Osteoblast (primary cell): ENCODE results near the gene LSM14A. TPM values are rescaled to one million over a fixed set of nuclear protein-coding genes. Genes with fewer than 3 reads are reported as not detected.
A peak's percentile ranks its signal among the peaks of the same experiment; 100 is the strongest.

Experiments used
- DNase-seq: peaks from one replicate; pipeline ENCODE4 v3.0.0; 2011; ENCODE audit warnings: low spot score, mixed read lengths; ENCODE audit not compliant: insufficient read length; ENCODE audit errors: missing footprints
- H2AFZ ChIP-seq: 2 replicates; pipeline ENCODE4 v1.6.0; 2011; ENCODE audit warnings: mild to moderate bottlenecking, low read length
- H3K27ac ChIP-seq: 2 replicates; pipeline ENCODE4 v1.5.1; 2011; ENCODE audit warnings: mild to moderate bottlenecking, low read depth, low read length, moderate library complexity
- H3K27me3 ChIP-seq: 2 replicates; pipeline ENCODE4 v1.6.0; 2012; ENCODE audit warnings: mild to moderate bottlenecking, control low read depth, inconsistent platforms, low read length, moderate library complexity; ENCODE audit not compliant: insufficient read depth
- H3K36me3 ChIP-seq: 2 replicates; pipeline ENCODE4 v1.5.1; 2011; ENCODE audit warnings: mild to moderate bottlenecking, low read length, control low read depth, moderate library complexity; ENCODE audit not compliant: insufficient read depth
- H3K4me1 ChIP-seq: 2 replicates; pipeline ENCODE4 v1.5.1; 2011; ENCODE audit warnings: mild to moderate bottlenecking, low read length, control low read depth, moderate library complexity; ENCODE audit not compliant: insufficient read depth
- H3K4me2 ChIP-seq: 2 replicates; pipeline ENCODE4 v1.6.0; 2011; ENCODE audit warnings: mild to moderate bottlenecking, low read length; ENCODE audit not compliant: insufficient read depth
- H3K4me3 ChIP-seq: fragments of 200-600 bp; sonication (generic); 3 replicates; pipeline ENCODE4 v1.5.1; 2012; ENCODE audit warnings: mild to moderate bottlenecking, low read length, inconsistent platforms; ENCODE audit not compliant: insufficient read depth
- H3K79me2 ChIP-seq: 2 replicates; pipeline ENCODE4 v1.6.0; 2012; ENCODE audit warnings: mild to moderate bottlenecking, low read length, control low read depth, inconsistent platforms; ENCODE audit not compliant: insufficient read depth
- H3K9me3 ChIP-seq: 2 replicates; pipeline ENCODE4 v1.5.1; 2011; ENCODE audit warnings: low read depth, low read length, control low read depth
- H4K20me1 ChIP-seq: 2 replicates; pipeline ENCODE4 v1.6.0; 2012; ENCODE audit warnings: mild to moderate bottlenecking, low read length, control low read depth; ENCODE audit not compliant: insufficient read depth
- total RNA-seq: library from RNA; depleted of rRNA; stranded (reverse); fragments of >200 nt; gene quantifications from 2 replicates; pipeline ENCODE4 v1.2.3, GENCODE V29; 2012
- TF ChIP-seq, protein P1 (sequence below): IDR thresholded peaks from 2 replicates; pipeline ENCODE4 v1.5.1; 2011; ENCODE audit warnings: mild to moderate bottlenecking, low read depth, low read length, moderate library complexity; ENCODE audit errors: extremely low read depth

The LSM14A gene
- total RNA-seq, 1 donor = 85.8 TPM

DNA sequence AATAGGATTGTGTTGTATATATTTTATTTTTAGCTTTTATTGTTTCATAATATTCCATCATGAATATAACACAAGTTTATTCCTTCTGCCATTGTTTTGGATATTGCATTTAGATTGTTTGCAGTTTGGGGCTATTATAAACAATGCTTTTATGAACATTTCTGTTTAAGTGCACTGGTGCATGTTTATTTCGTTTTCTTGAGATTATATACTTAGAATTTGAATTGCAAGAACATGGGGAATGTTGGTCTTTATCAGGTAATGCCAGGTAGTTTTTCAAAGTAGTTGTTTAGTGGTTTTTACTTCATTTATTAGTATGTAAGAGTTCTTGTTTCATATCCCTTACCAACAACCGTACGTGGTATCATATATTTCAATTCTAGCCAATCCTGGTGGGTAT, 4.3 kb downstream of the LSM14A start:
- H3K4me3 ChIP-seq = peak overlapping the region; percentile 12
- no peak overlapping the region for H3K27ac ChIP-seq
- H3K79me2 ChIP-seq = peaks cover 92% of the 10 kb centered on the region
- H3K4me2 ChIP-seq = peak overlapping the region; percentile 81
- H3K36me3 ChIP-seq = peaks cover 8% of the 10 kb centered on the region
- no peaks in the 10 kb centered on the region for H3K27me3 ChIP-seq
- H3K9me3 ChIP-seq = no peaks in the 10 kb centered on the region
- peaks cover 49% of the 10 kb centered on the region for H3K4me1 ChIP-seq
- H4K20me1 ChIP-seq = peaks cover 83% of the 10 kb centered on the region
- no peak overlapping the region for H2AFZ ChIP-seq
- TF ChIP-seq, protein P1, sequence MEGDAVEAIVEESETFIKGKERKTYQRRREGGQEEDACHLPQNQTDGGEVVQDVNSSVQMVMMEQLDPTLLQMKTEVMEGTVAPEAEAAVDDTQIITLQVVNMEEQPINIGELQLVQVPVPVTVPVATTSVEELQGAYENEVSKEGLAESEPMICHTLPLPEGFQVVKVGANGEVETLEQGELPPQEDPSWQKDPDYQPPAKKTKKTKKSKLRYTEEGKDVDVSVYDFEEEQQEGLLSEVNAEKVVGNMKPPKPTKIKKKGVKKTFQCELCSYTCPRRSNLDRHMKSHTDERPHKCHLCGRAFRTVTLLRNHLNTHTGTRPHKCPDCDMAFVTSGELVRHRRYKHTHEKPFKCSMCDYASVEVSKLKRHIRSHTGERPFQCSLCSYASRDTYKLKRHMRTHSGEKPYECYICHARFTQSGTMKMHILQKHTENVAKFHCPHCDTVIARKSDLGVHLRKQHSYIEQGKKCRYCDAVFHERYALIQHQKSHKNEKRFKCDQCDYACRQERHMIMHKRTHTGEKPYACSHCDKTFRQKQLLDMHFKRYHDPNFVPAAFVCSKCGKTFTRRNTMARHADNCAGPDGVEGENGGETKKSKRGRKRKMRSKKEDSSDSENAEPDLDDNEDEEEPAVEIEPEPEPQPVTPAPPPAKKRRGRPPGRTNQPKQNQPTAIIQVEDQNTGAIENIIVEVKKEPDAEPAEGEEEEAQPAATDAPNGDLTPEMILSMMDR = no peak
- no peak for DNase-seq

DNA sequence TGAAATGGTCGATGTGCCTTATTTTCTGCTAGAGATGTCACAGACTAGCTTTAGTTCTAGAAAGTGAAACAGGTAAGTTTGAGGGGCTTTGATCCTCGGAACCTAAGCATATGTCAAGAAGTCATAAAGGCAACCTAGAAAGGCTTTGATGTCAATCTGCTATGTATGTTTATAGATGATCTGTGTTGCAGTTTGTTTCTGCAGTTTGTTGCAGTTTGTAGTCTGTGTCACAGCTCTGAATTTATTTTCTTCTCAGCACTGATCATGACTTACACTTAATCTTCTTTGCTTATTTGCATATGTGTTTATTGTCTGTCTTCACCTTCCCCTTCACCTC, 5.9 kb downstream of the LSM14A start:
- Histone ChIP-seq H3K4me3 (no peak overlapping the region), H3K9me3 (no peaks in the 10 kb centered on the region), H3K27me3 (no peaks in the 10 kb centered on the region), H4K20me1 (peaks cover 88% of the 10 kb centered on the region), H3K36me3 (peaks cover 8% of the 10 kb centered on the region), H3K79me2 (peaks cover 100% of the 10 kb centered on the region), H3K4me2 (no peak overlapping the region), H3K27ac (no peak overlapping the region), H2AFZ (no peak overlapping the region), H3K4me1 (peaks cover 45% of the 10 kb centered on the region)
- DNase-seq = no peak
- TF ChIP-seq, protein P1 = no peak

DNA sequence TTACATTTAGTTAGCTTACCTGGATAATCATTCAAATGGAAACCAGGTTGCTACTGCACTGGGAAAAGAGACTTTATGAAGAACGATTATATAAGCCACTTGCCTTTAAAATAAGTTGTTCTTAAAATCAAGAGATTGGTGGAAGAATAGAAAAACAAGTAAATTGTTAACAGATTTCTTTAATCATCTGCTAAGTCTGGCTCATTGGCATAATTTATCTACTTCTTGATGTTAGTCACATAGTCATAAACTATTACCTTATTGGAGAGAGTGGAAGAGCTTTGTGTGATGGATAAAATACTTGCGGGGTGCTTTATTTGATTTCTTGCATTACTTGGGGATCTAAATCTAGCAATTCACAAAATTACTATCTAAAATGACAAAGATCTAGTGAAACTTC, 6.8 kb downstream of the LSM14A start:
- Histone ChIP-seq H3K27ac (no peak overlapping the region), H3K79me2 (peaks cover 100% of the 10 kb centered on the region), H4K20me1 (peaks cover 86% of the 10 kb centered on the region), H2AFZ (no peak overlapping the region), H3K4me1 (peaks cover 38% of the 10 kb centered on the region), H3K9me3 (no peaks in the 10 kb centered on the region), H3K27me3 (no peaks in the 10 kb centered on the region), H3K36me3 (peaks cover 8% of the 10 kb centered on the region), H3K4me3 (no peak overlapping the region), H3K4me2 (no peak overlapping the region)
- no peak for DNase-seq
- TF ChIP-seq, protein P1 = no peak

DNA sequence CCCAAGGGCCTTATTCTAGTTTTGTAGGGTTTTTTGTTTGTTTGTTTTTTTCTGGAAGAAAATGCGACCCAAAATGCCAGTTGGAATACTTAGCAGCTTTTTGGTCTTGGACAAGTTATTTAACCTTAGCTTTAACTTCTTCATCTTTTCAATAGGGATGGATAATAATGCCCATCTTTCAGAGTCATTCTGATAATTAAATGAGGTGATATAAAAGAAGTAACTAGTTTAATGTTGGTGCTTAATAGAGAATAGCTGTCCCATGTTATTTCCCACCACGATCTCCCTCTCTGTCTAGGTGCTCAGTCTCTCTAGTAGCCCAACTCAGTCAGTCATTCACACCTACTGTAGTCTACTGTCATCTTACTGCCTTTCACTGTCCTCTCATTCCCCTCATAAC, 8.0 kb downstream of the LSM14A start:
- no peak for DNase-seq
- Histone ChIP-seq H3K4me1 (peaks cover 39% of the 10 kb centered on the region), H3K4me3 (no peak overlapping the region), H3K79me2 (peaks cover 100% of the 10 kb centered on the region), H3K4me2 (no peak overlapping the region), H3K36me3 (peaks cover 8% of the 10 kb centered on the region), H4K20me1 (peaks cover 87% of the 10 kb centered on the region), H3K9me3 (no peaks in the 10 kb centered on the region), H2AFZ (no peak overlapping the region), H3K27ac (no peak overlapping the region), H3K27me3 (no peaks in the 10 kb centered on the region)
- TF ChIP-seq, protein P1 = no peak
